Measurements from ENCODE around the gene ANO8.

Gene ANO8

GRCh38 chr19:17327068-17327653, 7.5 kb downstream of the ANO8 start:
- no peak for DNase-seq

- DNase-seq: no peak
Observed at GRCh38 chr19:17326595-17326966, 8.1 kb downstream of the ANO8 start.

DNA sequence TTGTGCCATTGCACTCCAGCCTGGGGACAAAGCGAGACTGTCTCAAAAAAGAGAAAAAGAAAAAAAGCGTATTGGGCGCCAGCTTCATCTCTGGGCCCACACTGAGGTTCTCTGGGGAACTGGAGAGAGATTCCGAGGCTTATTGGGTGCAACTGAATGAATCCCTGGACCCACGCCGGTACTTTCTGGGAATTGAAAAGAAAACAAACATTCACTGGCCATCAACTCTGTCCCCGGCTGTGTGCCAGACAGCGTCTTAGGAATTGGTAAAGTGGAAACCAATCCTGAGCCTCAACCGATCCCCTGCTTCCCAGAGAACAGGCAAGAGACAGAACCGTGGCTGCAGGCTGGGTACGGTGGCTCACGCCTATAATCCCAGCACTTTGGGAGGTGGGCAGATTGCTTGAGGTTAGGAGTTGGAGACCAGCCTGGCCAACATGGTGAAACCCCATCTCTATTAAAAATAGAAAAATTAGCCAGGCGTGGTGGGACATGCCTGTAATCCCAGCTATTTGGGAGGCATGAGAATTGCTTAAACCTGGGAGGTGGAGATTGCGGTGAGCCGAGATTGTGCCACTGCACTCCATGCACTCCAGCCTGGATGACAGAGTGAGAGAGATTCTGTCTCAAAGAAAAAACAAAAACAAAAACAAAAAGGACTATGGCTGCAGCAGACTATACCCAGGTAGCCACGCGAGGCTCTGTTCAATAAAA, 8.6 kb downstream of the ANO8 start:
- DNase-seq: no peak

DNA sequence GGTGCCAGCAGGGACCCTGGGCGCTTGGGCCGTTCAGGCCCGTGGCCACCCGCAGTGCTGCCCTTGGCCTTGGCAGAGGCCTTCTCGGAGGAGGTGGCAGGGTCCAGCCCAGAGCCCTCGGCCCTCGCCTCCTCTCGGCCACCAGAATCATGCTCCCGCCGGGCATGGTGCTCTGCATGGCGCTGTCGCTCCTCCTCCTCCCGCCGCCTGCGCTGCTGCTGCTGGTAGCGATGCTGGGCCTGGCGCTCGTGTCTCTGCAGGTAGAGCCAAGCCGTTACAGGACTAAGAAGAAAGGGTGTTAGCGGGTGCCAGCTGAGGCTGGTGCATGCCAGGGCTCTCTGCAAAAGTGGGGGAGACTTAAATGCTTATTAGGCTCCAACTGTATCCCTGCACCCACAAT, 9.5 kb downstream of the ANO8 start:
- no peak for DNase-seq

DNA sequence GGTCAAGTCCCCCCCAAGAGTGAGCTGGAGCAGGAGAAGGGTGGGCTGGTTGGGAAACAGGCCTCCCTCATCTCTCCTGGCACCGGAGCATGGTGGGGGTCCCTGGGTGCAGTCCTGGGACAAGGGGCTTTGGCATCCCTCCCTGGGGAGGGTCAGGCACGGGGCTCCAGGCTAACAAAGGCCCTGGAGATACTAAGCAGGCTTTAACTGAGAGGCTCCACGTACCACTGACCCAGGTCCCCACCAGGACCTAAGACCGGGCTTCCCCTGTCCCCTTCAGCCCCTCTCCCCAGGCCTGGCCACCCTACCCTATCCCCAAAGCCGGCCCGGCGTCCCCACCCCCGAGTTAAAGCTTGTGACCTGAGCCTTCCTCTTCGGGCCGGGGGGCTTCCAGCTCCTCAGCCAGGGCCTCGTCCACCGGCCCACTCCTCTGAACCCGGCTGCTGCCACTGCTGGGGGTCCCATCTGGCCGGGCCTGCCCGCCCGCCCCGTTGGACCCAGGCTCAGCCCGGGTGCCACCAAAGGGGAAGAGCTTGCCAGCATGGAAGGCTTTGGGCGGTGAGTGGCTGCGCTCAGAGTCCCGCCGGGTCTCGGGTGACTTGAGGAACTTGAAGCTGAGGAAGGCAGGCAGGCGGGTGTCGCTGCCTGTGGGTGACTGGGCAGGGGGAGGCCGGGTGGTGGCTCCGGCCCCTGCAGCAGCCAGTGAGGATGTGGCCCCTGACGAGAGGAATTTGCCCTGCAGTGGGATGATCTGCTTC, 10.1 kb downstream of the ANO8 start:
- no peak for DNase-seq

- DNase-seq: no peak
Observed at GRCh38 chr19:17323964-17324332, 10.7 kb downstream of the ANO8 start.

DNA sequence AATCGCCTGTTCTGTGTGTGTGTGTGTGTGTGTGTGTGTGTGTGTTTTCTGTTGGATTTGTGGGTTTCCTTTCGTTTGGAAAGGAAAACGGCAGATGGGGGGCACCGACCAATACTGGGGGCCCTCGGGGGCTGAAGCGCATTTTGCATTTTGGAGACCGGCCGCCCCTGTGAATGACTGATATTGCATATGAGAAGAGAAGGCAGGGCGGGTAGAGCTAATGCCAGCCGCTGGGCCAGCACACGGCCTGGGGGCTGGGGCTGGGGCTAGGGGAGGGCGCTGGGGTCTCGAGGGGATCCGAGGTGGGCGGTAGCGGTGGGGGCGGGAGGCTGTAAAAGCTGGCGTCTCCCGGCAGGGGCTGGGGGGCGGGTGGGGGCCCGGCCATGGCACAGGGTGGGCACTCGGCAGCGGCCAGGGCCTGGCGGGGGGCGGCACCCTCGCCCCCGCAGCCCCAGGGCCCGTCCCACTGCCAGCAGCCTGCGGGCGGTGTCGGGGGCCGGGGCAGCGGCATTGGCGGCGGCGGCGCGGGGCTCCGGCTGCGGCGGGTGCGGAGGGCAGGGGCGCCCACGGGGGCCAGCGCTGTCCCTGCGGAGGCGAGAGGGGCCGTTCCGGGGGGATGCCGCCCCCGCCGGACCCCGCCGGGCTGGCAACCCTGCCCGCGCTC, 11.2 kb downstream of the ANO8 start:
- no peak for DNase-seq

- DNase-seq: no peak
Observed at GRCh38 chr19:17322854-17323253, 11.8 kb downstream of the ANO8 start.

DNA sequence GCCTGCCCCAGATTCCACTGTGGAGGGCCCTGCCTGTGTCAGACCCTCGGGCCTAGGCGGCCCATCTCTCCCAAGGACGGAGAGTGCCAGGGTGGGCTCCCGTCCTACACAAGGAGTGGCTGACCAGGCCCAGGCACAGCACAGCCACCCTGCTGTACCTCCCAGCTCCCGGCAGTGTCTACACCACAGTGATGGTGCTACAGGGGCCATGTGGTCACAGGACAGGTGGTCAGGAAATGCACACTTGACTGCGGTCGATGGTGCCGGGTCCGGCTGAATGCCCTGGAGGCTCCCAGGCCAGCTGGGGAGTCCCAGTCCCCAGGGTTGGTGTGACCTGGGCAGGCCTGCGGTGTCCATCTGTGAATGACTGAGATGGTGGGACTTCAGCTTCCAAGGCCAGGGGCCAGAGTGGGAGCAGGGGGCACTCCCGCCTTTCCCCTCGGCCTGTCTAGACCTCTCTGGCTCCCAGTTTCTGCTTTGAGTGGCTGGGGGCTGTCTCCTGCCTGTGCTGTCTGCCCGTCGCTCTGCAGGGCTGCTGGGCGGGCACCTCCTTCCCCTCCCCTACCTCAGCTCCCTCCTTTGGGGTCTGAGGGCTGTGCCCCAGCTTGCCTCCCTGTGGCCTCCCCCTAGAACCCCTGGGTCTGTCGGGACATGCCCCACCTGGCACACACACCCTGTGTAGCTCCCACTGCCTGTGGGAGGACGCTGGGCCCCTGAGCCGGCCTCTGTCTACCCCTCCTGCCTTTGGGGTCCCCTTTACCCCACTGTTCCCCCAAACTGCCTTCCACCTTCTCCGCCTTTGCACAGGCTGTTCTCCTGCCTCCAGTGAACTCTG, 12.8 kb downstream of the ANO8 start:
- DNase-seq: no peak

- DNase-seq: no peak
Observed at GRCh38 chr19:17320435-17320834, 14.2 kb downstream of the ANO8 start.

GRCh38 chr19:17319473-17320238, 15.0 kb downstream of the ANO8 start:
- no peak for DNase-seq

DNA sequence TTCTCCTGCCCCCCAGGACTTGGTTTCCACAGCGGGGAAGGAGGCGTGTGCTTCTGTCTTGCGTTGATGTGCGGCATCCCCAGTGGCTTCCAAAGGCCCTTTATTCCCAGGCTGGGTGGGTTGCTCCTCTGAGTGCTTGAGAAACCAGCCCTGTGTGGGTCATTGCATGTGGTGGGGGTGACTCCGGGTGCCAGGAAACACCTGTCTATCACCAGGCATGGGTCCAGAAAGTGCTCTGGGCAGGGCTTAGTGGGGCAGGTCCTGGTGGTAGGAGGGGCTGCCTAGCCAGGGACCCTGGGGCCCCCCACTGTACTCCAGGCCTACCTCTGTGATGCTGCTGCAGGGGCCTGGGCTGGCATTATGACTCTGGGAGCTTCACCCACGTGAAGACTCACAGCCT, 15.7 kb downstream of the ANO8 start:
- DNase-seq: no peak

DNA sequence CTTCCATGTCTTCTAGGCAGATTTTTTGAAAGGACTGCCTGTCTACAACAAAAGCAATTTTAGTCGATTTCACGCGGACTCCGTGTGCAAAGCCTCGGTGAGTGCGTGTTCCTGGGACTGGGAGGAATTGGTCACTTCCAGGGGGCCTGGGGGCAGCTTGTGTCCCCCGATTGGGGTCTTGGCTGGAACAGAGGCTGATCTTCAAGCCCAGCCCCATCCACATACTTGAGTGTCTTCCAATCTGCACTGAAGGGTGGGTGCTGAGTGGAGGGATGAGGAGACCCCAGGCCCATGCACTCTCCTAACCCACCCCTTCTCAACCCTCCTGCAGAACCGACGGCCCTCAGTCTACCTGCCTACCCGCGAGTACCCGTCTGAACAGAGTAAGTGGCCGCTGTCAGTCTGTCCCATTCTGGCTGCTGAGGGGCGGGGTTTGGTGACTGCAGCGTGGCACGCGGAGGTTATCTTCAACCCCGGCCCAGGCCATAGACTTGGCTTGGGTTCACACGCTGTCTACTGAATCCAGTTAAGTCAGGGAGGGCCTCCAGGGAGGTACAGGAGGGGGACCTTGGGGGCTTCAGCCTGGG, 20.6 kb downstream of the ANO8 start:
- no peak for DNase-seq

DNA sequence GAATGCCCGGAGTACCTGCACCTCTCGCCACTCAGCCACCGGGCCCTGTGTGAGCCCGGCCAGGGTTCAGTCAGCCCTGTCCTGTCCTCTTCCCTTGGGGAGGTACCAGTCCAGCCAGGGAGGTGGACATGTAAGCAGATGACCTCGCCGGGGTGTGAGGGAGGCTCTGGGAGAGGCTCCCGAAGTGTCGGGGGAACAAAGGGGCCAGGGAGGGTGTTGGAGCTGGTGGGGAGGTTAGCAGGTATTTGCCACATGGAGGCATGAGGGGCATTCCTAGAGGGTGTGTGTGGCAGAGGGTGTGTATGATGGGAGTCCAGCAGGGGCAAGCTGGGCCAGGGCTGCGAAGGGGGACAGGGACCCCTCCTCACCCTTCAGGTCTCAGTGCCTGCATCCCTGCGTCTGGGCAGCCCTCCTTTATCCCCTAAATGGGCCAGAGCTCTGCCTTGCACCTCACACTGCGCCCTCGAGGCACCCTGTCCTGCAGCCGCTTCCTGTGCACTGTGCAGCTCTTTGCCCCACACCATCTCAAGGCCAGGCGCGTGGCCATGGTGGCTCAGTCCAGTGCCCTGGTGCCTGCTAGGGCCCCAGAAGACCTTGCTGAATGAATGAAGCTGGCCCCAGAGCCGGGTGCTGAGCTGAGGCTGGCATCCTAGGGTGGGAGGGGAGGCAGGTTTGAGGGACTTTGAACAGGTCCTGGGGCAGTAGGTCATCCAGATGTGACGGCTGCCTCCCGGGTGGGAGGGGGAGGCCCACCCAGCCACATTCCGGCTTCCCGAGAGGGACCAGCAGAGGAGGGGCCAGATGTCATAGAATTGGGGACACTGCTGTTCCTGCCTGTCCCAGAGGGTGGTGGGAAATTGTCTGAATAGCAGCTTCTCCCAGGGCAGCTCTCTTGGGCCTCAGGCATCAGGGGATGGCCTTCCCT, 22.2 kb downstream of the ANO8 start:
- no peak for DNase-seq

DNA sequence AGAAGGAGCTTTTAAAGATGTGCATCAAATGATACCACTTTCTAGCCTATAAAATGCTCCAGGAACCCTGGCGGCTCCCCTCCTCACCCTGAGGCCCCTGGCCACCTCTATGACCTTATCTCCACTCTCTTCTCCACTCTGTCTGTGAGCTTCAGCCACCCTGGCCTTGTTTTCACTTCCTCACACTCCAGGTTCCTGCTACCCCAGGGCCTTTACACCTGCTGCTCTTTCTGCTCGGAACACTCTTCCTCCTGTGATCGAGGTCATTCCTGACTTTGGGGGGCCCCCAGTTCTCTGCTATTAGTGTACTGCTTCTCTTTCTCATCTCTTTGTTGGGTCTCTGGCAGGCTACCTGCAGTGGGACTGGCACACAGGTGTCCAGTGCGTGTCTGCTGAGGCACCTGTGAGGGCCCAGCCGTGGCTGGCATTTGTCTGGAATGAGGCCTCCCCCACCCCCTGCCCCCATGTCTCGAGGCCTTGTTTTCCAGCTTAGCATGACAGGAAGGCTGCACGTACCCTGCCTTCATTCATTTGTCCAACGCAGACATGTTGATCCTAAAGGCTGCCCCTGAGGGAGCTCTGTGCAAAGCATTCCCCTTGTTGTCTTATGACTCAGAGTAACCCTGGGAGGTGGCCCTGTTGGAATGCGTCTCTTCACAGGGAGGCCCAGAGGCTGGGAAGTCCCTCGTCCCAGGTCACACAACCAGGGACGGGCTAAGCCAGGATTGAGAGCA, 23.0 kb downstream of the ANO8 start:
- no peak for DNase-seq

- DNase-seq: no peak
Observed at GRCh38 chr19:17309965-17310461, 24.6 kb downstream of the ANO8 start.

DNA sequence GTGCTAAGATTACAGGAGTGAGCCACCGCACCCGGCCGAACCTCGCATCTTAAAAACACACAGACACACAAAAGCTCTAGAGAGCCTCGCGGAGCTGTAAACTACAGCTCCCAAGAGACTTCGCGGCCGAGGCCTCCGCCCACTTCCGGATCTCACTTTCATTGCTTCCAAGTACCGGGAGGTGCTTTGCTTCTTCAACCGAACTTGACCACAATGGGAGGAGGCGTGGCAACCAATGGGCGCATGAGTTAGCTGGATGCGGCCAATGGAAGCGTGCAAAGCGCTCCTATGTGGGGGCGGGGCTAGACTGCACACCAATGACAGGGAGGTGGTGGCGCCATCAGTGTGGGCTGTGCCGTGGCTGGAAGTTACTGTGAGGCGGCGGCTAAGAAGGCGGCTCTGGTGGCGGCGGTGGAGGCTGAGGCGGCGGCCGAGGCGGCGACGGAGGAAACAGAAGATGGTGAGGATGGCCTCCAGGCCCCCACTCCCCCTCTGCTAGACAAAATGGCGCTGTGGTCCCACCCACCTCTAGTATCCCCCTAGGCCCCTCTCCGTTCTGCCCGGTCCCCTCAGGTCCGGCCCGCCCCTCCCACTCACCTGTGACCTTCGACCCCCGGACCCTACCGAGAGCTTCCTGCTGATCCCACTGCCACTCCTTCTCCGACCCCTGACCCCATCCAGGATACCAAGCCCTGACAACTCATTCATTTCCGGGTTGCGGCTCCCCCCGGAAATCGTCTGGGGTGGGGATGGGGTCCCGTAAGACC, 25.3 kb downstream of the ANO8 start, which contains the start of gene DDA1:
TSS of gene DDA1 (plus strand) at position 366 of the 767 bp plus-strand sequence. CDS start at position 458, 92 bp downstream.
- DNase-seq: peak; percentile 99

DNA sequence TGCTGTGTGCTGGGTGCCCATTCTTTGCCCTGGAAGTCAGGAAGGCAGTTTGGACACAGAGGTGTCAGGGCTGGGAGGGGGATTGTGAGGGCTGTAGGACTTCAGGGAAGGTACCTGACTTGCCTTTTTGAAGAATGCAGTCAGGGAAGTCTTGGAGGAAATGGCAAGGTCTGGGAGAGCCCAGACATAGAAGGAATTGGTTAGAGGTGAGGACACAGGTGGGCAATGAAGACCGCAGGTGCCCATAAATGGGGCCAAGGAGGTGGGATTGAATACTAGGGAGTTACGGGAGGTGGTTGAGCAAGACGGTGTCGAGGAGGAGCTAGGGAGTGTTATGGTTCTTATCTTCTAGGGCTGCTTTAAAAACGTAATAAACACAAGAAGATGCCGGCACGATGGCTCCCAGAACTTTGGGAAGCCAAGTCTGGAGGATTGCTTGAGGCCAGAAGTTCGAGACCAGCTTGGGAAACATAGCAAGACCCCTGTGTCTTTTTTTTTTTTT, 26.7 kb downstream of the ANO8 start:
- no peak for DNase-seq

Measured in central memory CD4-positive, alpha-beta T cell (primary cell).